ENCODE results near the gene GPC6.

GPC6 gene

DNA sequence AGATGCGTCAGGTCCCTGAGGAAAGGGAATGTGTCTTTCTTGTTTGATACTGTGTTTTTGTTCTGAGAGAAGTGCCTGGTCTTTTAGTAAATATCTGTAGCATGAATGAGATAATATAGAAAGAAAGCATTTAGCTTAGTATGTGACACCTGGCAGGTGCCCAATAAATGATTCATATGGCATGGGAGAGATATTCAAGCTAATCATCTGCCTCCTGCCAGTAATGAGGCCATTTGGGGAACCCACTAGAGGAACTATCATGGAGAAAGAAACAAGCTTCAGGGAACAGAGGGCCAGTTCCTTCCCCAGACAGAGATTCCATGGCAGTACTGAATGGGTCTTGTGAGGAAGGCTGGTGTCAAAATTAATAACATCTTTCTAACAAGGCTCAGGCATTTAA is 648.9 kb downstream of the GPC6 start:
- peak; percentile 33 for DNase-seq

DNA sequence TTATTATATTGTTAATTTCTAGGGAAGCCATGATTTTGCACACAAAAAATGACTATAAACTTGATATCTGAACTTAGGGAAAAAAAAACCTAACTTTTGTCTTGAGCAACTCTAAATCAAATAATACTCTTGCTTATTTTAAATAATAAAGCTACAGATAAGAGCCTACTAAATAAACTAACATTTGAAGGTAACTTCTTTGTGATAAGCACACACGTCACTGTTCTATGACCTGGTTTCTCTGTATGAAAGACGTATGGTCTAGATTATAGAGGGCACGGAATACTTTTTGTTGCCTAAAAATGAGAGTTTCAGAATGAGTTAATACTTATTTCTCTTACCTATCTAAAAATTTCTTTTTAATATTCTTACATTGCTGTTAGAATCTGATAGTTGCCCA is 649.6 kb downstream of the GPC6 start:
- no peak for DNase-seq

DNA sequence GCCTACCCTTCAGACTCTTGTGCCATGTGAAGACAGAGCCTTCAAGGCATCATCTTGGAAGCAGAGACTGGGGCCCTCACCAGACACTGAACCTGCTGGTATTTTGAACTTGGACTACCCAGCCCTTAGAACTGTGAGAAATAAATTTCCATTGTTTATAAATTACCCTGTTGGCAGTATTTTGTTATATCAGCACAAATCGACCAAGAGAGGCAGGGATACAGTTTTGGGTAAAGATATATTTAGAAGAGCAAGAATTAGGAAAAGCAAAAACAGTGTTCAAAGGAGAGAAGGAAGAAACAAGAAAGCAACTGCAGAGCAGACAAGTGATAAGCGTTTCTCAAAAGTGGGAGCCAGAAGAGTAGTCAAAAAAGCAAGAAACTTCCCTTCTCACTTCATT is 652.1 kb downstream of the GPC6 start:
- DNase-seq: no peak

DNA sequence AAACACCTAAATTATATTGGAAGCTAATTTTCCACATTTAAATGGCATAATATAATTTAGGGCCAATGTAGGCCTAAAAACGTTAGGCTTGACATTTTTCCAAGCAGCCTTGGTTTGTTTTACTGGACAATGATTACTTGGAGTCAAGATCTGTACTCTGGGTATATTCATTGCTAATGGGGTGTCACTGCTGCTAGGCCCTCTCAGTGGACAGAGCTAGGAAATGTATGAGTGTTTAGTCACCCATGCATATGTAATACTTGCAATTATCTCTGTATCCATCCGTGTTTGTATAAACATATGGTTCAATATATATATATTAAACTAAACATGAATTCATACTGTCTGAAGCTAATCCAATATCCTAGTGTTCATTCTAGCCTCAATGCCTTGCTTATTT is 654.8 kb downstream of the GPC6 start:
- no peak for DNase-seq

DNA sequence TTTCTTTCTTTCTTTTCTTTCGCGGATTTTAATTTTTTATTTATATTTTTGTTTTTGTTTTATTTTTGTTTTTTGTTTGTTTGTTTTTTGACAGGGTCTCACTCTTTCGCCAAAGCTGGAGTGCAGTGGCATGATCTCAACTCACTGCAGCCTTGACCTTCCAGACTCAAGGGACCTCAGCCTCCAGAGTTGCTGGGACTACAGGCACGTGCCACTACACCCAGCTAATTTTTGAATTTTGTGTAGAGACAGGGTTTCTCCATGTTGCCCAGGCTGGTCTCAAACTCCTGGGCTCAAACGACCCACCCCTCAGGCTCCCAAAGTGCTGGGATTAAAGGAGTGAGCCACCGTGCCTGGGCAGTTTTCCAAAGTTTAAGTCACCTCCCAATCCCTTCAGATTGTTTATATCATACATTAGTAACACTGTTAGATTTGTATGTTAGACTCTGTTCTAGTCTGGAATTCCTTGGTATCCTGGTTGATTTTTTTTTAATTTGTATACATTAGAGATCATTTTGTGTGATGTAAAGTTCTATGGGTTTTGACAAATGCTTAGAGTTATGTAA is 655.6 kb downstream of the GPC6 start:
- DNase-seq: no peak

DNA sequence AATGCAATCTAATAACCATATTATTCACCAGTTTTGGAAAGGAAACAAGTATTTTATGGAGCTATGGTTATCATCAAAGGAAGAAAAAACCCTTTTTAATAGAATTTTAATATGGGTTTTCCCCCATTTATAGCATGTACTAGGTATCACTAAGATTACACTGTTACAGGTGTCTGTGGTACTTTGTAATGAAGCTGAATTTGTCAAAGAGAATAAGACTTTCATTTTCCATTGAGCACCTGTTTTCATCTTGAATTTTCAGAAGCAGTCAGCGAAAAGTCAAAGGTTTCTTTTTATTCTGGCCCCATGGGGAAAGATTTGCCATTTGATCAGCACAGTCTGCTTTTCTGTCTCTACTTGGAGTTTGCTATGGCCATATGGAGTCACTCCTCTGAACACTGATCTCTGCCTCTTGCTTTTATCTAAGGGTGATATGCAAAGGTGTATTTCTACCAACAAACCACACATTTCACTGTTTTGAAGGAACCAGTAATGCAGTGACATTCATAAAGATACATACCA is 662.9 kb downstream of the GPC6 start:
- DNase-seq: peak; percentile 87

DNA sequence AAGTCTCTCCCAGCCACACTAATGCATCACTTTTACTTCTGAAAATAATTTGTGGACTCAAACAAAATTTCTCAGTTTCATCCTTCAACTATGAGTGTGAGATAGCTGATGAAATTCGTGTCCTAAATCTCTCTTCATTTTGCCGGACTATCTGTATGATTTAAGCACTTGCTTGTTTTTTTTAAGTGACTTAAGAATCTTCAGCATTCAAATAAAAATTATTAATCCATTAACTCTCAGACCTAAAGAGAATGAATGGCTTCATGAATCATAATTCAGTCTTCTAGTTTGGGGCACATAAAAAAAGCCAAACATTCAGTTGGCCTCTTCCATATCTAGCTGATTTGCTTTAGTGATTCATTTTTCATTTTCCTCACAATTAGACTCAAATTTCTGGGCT is 673.4 kb downstream of the GPC6 start:
- DNase-seq: no peak

DNA sequence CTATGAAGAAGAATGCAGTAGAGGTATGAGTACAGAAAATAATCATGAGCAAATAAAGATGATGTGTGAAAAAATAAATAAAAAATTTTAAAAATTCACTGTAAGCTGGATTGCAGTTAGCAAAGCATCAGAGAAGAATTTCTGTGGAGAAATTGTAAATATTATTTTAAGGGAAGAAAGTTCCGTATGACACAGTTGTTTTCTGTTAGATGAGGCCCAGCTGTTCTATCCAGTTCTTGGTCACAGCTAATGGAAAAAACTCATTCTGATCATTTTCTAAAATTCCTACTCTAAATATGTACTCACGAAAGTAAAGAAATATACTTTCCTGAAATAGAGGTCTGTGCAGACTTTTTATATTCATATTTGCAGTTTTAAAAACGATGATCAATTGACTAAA is 674.1 kb downstream of the GPC6 start:
- no peak for DNase-seq

DNA sequence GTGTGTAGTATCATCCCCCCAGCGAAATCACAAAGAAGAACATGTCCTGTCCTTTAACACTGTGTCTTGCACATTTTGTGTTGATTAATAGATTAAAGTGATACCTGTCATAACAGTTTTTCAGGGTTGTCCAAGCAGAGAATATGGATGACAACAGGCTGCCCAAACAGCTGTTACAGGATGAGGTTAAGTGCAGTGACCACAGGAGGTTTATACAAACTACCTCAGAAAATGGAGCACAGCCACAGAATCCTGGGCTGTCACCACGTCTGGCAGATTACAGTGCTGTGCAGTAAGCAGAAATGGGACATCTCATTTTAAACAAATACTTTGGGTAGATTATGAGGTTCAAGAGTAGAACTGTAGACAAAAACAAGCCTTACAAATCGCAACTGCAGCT is 677.3 kb downstream of the GPC6 start:
- no peak for DNase-seq

DNA sequence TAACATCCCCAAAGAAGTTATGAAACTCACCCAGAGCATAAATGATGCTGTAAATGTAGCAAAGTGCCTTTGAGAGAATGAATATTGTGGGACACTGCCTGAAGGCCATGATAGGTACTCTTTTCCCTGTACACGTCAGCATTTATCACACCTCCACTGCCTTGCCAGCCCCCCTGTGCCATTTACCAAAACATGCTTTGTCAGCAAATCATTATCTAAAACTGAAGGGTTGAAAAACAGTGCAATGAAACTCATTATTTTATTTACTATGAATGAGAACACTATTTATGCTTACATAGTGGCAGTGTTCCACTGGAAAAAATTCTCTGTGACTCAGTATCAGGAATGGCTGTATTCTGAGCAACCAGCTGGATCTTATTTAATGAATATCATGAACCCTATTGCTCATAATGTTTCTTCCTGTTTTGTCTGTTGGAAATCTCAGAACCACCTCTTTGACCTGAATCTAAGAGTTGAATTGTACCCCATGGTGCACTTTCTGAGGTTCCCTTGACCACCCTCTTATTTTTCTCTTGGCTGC is 688.7 kb downstream of the GPC6 start:
- DNase-seq: no peak

DNA sequence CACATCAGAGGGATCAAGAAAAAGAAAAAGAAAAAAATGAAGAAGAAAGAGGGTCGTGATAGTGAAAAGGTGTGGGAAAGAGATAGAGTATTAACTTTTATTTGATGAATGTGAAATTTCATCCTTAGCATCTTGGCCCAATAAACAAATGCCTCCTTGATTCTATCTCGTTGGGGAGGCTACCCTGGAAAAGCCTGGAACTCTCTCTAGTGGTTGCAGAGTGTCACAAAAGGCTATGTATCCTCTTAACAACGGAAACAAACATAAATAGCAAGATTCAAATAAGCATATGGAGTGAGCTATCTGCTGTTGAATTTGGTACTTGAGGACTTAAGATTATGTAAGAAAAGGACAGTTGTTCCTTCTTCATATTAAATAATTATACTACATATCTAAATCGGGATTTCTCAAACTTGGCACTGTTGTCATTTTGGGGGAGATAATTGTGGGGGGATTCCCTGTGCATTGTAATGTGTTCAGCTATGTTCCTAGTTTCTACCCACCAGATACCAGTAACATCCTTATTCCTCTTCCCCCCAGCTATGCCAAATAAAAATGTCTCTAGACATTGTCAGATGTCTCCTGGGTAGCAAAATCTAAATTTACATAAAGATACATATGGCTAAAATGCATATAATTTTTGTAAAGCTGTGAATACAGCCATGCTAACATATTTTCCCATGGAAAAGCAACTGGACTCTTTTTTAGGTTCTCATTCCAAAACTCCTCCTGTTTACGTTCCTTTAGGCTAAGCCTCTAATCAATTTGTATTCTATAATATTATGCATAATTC is 695.7 kb downstream of the GPC6 start:
- DNase-seq: peak; percentile 18

DNA sequence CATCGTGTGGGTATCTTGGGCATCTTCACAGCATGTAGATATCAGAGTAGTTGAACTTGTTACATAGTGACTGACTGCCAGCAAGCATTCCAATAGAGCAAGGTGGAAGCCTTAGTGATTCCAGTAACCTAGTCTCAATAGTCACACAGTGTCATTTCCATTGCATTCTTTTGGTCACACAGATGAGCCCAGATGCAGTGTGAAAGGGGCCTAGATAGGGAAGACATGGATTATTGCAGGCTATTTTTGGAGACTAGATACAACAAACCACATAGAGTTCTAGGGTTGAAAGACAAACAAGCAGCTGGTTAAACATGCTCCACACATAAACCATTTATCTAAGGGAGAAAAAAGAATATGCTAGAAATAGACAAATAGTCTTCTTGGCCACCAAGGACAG is 699.4 kb downstream of the GPC6 start:
- no peak for DNase-seq

DNA sequence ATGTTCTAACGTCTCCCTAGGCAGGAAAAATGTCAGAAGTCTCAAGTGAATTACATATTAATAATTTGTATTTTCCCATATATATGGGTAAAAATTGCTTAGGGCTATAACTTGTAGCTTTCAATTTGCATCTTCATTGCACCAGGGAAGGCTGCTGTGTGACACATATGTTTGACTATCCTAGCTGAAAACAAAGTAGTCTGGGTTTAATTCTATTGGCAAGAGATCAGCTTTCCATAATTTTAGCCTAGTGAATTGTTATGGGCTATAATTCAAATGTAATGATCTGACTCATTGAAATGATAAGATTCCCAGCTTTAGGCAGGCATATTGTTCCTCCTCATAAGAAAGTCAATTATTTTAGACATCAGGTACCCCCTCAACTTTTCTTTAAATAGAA is 699.8 kb downstream of the GPC6 start:
- DNase-seq: no peak

DNA sequence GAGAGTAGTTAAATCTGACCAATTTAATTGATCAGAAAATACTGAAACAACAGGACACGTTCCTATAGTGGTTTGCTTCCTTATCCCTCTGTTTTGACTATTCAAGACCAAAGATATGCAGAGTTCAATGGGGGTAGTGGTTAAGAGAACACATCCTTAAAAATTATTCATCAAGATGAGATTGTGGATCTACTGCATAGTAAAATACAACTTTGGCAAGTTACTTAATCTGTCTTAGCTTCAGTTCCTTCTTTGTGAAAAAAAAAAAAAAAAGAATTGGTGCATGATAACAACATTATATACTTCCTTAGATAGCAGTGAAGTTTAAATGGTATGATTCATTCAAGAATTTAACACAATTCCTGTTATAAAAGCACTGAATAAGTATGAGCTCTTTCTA is 700.8 kb downstream of the GPC6 start:
- DNase-seq: no peak

DNA sequence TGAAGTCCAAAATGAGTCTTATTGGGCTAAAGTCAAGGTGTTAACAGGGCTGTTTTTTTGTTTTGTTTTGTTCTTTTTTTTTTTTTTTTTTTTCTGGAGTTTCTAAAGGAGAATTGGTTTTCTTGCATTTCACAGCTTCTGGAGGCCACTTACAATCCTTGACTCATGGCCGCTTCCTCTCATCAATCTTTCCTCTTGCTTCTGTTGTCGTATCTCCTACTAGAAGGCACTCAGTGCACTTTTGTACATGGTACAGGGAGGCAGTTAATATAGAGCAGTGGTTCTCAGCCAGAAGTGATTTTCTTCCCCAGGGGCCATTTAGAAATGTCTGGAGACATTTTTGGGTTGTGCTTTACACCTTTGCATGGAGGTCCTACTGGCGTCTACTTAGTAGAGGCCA is 706.3 kb downstream of the GPC6 start:
- DNase-seq: no peak

DNA sequence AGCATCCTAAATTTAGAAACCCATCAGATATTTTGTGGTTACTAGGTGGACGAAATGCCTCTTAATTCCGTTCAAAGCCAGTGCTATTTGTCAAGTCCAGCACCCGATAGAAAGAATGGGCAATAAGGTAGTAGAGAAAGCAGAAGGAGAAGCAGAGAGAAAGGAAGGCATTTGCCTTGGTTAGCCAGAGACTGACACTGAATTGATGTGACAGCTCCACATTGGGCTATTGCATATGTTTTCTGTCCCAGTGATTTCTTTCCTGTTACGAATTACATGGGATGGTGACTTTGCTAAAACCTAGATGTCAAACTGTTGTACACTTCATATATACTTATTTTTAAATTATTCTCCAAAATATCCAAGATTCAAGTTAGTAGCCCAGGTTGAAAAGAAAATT is 710.3 kb downstream of the GPC6 start:
- DNase-seq: no peak

DNA sequence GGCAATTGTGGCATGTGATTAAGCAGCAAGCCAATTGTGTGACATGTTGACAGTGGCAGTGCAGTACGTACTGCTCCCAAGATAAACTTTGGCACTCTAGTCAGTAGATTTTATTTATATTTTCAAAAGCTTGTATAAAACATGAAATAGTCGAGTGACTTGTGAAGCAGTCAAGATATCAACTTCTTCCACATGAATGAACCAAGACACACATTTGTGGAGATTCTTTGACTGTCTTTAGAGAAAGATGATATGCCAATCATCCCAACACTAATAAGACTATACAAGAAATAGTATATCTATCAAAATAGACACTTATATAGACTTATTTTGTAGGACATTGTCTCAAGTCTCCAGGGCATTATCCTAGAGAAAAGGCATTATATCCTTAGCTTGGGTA is 714.8 kb downstream of the GPC6 start:
- no peak for DNase-seq

DNA sequence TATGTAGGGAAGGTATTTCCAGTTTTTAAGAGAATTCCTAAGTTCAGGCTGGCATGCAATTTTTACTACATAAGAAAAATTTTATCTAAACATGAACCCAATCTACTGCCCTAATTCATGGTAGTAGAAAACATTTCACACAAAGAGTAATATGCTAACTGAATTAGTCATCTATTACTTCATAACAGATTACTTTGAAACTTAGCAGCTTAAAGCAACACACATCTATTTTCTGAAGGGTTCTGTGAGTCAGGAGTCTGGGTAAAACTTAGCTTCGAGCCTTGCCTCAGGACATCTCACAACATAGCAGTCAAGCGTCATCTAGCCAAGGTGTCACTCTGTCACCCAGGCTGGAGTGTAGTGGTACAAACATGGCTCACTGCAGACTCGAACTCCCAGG is 715.4 kb downstream of the GPC6 start:
- no peak for DNase-seq

DNA sequence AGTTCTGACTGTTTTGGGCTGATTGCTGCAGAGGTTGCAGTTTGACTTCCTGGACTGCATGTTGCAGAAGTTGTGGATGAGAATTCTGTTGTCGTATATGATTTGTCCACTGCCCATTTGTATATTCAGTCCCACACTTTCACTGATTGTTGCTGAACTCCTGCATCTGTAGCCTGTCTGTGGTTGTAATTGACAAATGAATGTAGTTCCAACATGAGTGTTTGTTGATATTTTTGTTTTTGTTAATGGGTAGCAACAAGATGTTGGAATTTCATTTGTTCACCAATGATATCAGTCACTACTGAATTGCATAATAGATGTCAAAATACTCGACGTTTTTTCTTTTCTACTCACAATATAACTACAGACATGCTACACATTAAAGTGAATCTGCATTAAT is 719.0 kb downstream of the GPC6 start:
- no peak for DNase-seq

DNA sequence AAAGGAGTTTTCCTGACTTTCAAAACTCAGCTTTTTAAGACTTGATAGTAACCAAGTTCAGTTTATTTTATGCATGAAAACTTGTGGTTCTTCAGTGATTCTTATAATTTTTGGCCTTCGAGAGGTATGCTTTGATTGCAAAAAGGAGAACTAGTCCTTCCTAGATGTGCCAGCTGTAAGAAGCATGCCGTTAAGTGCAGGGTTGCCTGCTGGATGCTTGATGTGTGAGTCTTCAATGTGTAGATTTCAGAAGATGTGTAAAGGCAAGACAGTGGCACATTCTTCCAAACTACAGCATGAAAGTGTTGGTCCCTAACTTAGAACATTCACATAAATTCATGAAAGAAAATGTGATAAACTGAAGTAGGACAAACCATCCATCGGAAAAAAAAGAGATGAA is 720.4 kb downstream of the GPC6 start:
- DNase-seq: no peak

DNA sequence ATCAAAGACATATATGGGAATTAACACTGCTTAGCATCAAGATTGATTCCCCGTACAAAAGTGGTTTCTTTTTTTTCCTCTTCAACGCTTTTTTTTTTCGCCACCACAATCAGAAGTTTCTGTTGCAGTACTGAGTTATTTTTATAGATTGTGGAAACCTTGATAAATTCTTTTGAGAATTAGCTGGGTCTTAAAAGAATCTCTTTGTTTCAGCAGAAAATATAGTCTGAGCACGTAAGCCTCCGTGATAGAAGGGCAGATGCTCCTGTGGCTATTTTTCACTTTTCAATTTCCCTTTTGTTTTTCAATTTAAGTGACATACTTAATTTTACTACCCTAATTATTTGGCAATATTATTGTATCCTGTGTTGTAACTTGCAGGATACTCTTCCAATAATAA is 721.0 kb downstream of the GPC6 start:
- no peak for DNase-seq

DNA sequence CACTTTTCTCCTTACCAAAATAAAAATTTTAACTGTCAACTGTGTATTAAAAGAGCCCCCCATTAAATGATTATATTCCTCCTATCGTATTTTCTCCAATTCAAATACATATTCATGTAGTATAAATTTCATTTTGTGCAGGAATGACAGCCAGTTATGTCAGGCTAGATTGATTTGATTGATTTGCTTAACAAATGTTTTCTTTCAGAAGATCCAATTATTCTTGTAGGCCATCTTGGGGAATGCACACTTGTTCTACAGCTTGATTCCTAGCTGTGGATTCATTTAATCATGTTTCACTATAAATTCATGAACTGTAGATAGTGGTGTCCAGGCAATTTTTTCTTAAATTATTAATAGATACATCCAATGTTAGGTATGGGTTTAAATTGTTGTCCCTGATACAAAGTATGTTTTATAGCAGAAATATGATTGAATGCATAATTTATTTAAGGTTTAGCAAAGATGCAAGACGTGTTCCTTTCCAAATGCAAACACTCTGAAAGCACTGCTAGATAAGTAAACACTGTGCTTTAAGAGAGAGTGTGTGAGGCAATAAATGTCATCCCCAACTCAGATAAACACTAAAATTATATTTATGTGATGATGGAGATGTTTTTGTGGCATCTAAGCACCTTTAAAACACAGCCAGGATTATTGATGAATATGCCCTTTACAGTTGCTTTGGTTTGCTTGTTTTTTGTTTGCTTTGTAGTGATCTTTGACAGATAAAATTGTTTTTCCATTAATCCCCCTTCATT is 721.7 kb downstream of the GPC6 start:
- no peak for DNase-seq

DNA sequence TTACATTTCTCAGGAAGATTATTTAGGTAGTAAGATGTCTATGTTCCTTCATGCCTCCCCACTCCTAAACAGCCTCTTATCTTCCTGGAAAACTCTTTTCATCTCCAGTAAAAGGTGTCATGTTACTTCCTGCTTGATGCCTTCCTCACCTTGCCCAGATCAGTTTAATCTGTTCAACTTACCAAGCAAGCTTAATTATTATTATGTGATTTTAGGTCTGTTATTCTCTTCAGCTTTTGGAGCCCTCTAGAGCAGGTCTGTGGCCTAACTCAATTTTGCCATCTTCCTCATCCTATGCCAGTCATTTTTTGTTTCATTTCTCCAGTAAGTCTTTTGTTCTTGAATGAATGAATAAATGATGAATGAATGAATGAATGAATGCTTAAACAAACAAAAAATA is 724.5 kb downstream of the GPC6 start:
- peak; percentile 77 for DNase-seq

DNA sequence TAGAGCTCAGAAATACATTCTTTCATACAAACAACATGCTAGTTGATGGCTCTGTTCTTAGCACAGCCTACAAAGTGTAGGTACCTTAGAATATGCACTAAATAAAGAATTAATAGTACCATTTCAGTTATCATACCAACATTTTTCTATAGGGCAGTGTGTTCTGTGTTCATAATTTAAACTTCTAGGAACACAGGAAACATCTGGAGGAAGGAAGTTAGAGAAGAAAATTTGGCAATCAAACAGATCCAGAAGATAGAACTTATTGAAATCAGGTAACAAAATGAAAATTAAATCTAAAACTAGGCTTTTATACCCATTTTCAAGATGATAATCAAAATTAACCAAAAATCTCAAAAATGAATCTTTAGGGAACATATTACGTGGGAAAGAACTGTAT is 725.3 kb downstream of the GPC6 start:
- DNase-seq: no peak

Measured in NCI-H2171 treated with DMSO at 0.1 percent for 48 hours (cell line).